Liver (tissue), 9 donors: ENCODE measurements around the gene EAPP. TPM values are rescaled to one million over a fixed set of nuclear protein-coding genes. Genes with fewer than 3 reads are reported as not detected.
"Not testable (repeated sequence)": the region's sequence is repeated elsewhere in the genome, so short reads cannot be mapped to it uniquely, and the experiment has no call there.

Experiments
- DNase-seq: peaks from one replicate; pipeline ENCODE4 v3.0.0-alpha.2; 2017; ENCODE audit warnings: low spot score
- H3K27ac ChIP-seq, 2 donors: one replicate each; pipeline ENCODE4 v1.7.0; 2013; ENCODE audit warnings: inconsistent platforms in 2 of 2, low read length in 2 of 2, control low read depth in 1 of 2, low read depth in 1 of 2, mild to moderate bottlenecking in 1 of 2
- H3K27me3 ChIP-seq, 4 donors: one replicate each; pipeline versions ENCODE4 v1.6.1 to v1.7.0; 2013; ENCODE audit warnings: low read length in 3 of 4, inconsistent platforms in 1 of 4, mild to moderate bottlenecking in 1 of 4, moderate library complexity in 1 of 4; ENCODE audit not compliant: control insufficient read depth in 4 of 4, insufficient read depth in 4 of 4
- H3K36me3 ChIP-seq, 4 donors: one replicate each; pipeline versions ENCODE4 v1.6.1 to v1.7.0; 2013; ENCODE audit warnings: low read length in 3 of 4, mild to moderate bottlenecking in 3 of 4, low read depth in 1 of 4, moderate library complexity in 1 of 4; ENCODE audit not compliant: control insufficient read depth in 4 of 4, insufficient read depth in 3 of 4
- H3K4me1 ChIP-seq, 4 donors: one replicate each; pipeline versions ENCODE4 v1.6.1 to v1.7.0; 2013; ENCODE audit warnings: low read length in 3 of 4, mild to moderate bottlenecking in 3 of 4, moderate library complexity in 1 of 4; ENCODE audit not compliant: control insufficient read depth in 4 of 4, insufficient read depth in 4 of 4
- H3K4me3 ChIP-seq, 3 donors: one replicate each; pipeline versions ENCODE4 v1.6.1 to v1.7.0; 2013; ENCODE audit warnings: low read length in 3 of 3, control low read depth in 1 of 3, low read depth in 1 of 3, mild to moderate bottlenecking in 1 of 3
- H3K9ac ChIP-seq, 2 donors: one replicate each; pipeline ENCODE4 v1.7.0; 2013; ENCODE audit warnings: low read length in 2 of 2, mild to moderate bottlenecking in 2 of 2, moderate library complexity in 2 of 2, control low read depth in 1 of 2, low read depth in 1 of 2
- H3K9me3 ChIP-seq, 4 donors: one replicate each; pipeline versions ENCODE4 v1.6.1 to v1.7.0; 2013; ENCODE audit warnings: low read length in 3 of 4; ENCODE audit not compliant: control insufficient read depth in 4 of 4
- ATF3 ChIP-seq: IDR thresholded peaks from 2 replicates; pipeline ENCODE4 v1.6.1; 2016; ENCODE audit warnings: antibody characterized with exemption
- EGR1 ChIP-seq, 2 donors: IDR thresholded peaks; 2 replicates each; pipeline ENCODE4 v1.6.1; 2016 to 2018; ENCODE audit warnings: antibody characterized with exemption in 2 of 2, low read depth in 2 of 2
- FOXA1 ChIP-seq: IDR thresholded peaks from 2 replicates; pipeline ENCODE4 v1.6.1; 2016; ENCODE audit warnings: antibody characterized with exemption
- FOXA2 ChIP-seq: IDR thresholded peaks from 2 replicates; pipeline ENCODE4 v1.6.1; 2016; ENCODE audit warnings: antibody characterized with exemption
- GABPA ChIP-seq, 2 donors: IDR thresholded peaks in 1 of 2; conservative IDR thresholded peaks in 1 of 2; 2 replicates each; pipeline ENCODE4 v1.6.1; 2016; ENCODE audit warnings: antibody characterized with exemption in 2 of 2, mild to moderate bottlenecking in 1 of 2, moderate library complexity in 1 of 2
- HNF4A ChIP-seq, 2 donors: conservative IDR thresholded peaks; 2 replicates each; pipeline ENCODE4 v1.6.1; 2016; ENCODE audit warnings: antibody characterized with exemption in 2 of 2, mild to moderate bottlenecking in 2 of 2
- HNF4G ChIP-seq: IDR thresholded peaks from 2 replicates; pipeline ENCODE4 v1.6.1; 2016; ENCODE audit warnings: antibody characterized with exemption
- JUND ChIP-seq, 2 donors: IDR thresholded peaks; 2 replicates each; pipeline ENCODE4 v1.6.1; 2016; ENCODE audit warnings: antibody characterized with exemption in 2 of 2
- MAX ChIP-seq: IDR thresholded peaks from 2 replicates; pipeline ENCODE4 v1.6.1; 2016; ENCODE audit warnings: antibody characterized with exemption
- NR2F2 ChIP-seq: IDR thresholded peaks from 2 replicates; pipeline ENCODE4 v1.6.1; 2016; ENCODE audit warnings: antibody characterized with exemption
- RAD21 ChIP-seq, 2 donors: IDR thresholded peaks; 2 replicates each; pipeline ENCODE4 v1.6.1; 2016; ENCODE audit warnings: antibody characterized with exemption in 2 of 2, mild to moderate bottlenecking in 2 of 2
- RXRA ChIP-seq, 2 donors: IDR thresholded peaks; 2 replicates each; pipeline ENCODE4 v1.6.1; 2017 to 2018; ENCODE audit warnings: antibody characterized with exemption in 2 of 2, mild to moderate bottlenecking in 1 of 2
- TAF1 ChIP-seq: conservative IDR thresholded peaks from 2 replicates; pipeline ENCODE4 v1.6.1; 2016; ENCODE audit warnings: antibody characterized with exemption, mild to moderate bottlenecking
- YY1 ChIP-seq: IDR thresholded peaks from 2 replicates; pipeline ENCODE4 v1.6.1; 2016; ENCODE audit warnings: antibody characterized with exemption, mild to moderate bottlenecking
- ZBTB33 ChIP-seq: IDR thresholded peaks from 2 replicates; pipeline ENCODE4 v1.6.1; 2016; ENCODE audit warnings: antibody characterized with exemption
- WGBS: extraction: QIAGEN DNeasy Blood & Tissue Kit; methylation state at CpG from one replicate; pipeline ENCODE4 v1.1.7; 2013; 5-methylcytosine and 5-hydroxymethylcytosine counted together
- polyA plus RNA-seq, 2 donors: library from polyadenylated mRNA; stranded (reverse) in 1 of 2; unstranded in 1 of 2; fragments of 200-250 nt in 1 of 2; fragments of >200 nt in 1 of 2; fragmentation: Nextera tagmentation in 1 of 2; extraction: Ambion mirVana in 1 of 2; gene quantifications; one replicate each; pipeline versions ENCODE4 v1.2.1 to v1.2.3, GENCODE V29; 2013 to 2015
- total RNA-seq, 2 donors: library from RNA; depleted of rRNA; stranded (reverse); fragments of >200 nt; gene quantifications; one replicate each; pipeline ENCODE4 v1.2.3, GENCODE V29; 2014
- donor health status: healthy.
- donor health status: healthy.
- donor health status: healthy.
- donor health status: healthy.
- donor health status: healthy.

EAPP gene
- total and polyA plus RNA-seq, 4 donors, result 18.5 to 33.4 (median 25.7) TPM

GRCh38 chr14:34522496-34522895 lies 17.0 kb downstream of the EAPP start:
- DNase-seq, result no peak
- no peak overlapping the region for H3K4me3 ChIP-seq
- no peak overlapping the region for H3K9ac ChIP-seq
- no peaks in the 10 kb centered on the region for H3K27me3 ChIP-seq
- H3K9me3 ChIP-seq, result no peaks in the 10 kb centered on the region
- TF ChIP-seq MAX (no peak), HNF4G (no peak), FOXA1 (no peak)
- no peaks in the 10 kb centered on the region for H3K4me1 ChIP-seq
- peaks cover 30 to 72% (median 62%) of the 10 kb centered on the region in 4 donors for H3K36me3 ChIP-seq
- WGBS, result 88% methylated on average over 2 of the region's 2 CpGs
- H3K27ac ChIP-seq, result no peak overlapping the region

GRCh38 chr14:34521071-34521470 lies 18.4 kb downstream of the EAPP start:
- not testable (repeated sequence) for H3K9ac ChIP-seq, DNase-seq, H3K4me1 ChIP-seq, H3K4me3 ChIP-seq, H3K27me3 ChIP-seq, H3K27ac ChIP-seq, H3K9me3 ChIP-seq
- H3K36me3 ChIP-seq, result peaks cover 28 to 70% (median 56%) of the 10 kb centered on the region in 4 donors
- WGBS, result 87% methylated on average over 6 of the region's 6 CpGs

- H3K36me3 ChIP-seq, result peaks cover 28 to 72% (median 56%) of the 10 kb centered on the region in 4 donors
- not testable (repeated sequence) for H3K9ac ChIP-seq, H3K27me3 ChIP-seq, H3K4me3 ChIP-seq, H3K27ac ChIP-seq, H3K9me3 ChIP-seq, H3K4me1 ChIP-seq, DNase-seq
- WGBS, result 91% methylated on average over 7 of the region's 7 CpGs
Observed at GRCh38 chr14:34520304-34520970, 19.1 kb downstream of the EAPP start.

GRCh38 chr14:34507884-34508283 lies 31.6 kb downstream of the EAPP start:
- Histone ChIP-seq H3K27me3 (no peaks in the 10 kb centered on the region), H3K4me3 (no peak overlapping the region), H3K27ac (no peak overlapping the region), H3K4me1 (no peaks in the 10 kb centered on the region), H3K9ac (no peak overlapping the region), H3K9me3 (no peaks in the 10 kb centered on the region), H3K36me3 (no peaks in the 10 kb centered on the region)
- TF ChIP-seq ATF3 (no peak), TAF1 (no peak), FOXA1 (no peak), ZBTB33 (no peak), RAD21 (IDR thresholded peaks at IDR 0.05) (no peak), HNF4G (no peak), HNF4A (conservative IDR thresholded peaks at IDR 0.05) (no peak), MAX (no peak), RXRA (IDR thresholded peaks at IDR 0.05) (no peak), YY1 (no peak), EGR1 (IDR thresholded peaks at IDR 0.05; ENCODE audit: low read depth in 2 of 2) (no peak), GABPA (IDR thresholded peaks at IDR 0.05 in 1 of 2, conservative IDR thresholded peaks at IDR 0.05 in 1 of 2) (no peak), NR2F2 (no peak), JUND (IDR thresholded peaks at IDR 0.05) (no peak), FOXA2 (no peak)
- no peak for DNase-seq
- WGBS, result 95% methylated on average over 11 of the region's 11 CpGs
